ENCODE data around the gene TNS4.

DNA sequence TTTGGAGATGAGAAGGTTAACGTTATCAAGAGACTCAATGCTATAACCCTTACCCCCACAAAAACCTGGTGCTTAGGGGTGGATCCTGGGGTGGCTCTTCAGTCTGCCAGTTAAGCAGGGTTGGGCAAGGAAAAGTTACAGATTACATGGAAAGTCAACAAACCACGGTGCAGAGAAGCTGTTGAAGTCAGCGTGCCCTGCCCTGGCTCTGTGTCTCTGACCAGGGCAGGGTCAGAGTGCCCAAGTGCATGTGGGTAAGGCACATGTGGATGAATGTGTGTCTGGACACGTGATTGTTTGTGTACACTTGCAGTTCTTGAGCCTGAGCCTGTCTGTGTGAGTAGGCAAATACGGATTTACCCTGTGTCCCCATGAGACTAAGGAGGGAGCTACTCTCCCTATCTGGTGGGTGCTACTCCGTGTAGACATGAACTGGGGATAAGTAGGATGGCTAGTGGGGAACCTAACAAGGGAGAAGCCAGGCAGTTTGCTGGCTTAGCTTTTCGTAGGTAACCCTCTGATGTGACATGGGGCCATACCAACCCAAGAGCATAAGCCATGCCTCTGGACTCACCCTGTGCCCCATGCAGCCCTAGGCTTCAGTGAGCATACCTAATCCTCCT lies 52.7 kb downstream of the TNS4 start:
- TF ChIP-seq, protein P1, sequence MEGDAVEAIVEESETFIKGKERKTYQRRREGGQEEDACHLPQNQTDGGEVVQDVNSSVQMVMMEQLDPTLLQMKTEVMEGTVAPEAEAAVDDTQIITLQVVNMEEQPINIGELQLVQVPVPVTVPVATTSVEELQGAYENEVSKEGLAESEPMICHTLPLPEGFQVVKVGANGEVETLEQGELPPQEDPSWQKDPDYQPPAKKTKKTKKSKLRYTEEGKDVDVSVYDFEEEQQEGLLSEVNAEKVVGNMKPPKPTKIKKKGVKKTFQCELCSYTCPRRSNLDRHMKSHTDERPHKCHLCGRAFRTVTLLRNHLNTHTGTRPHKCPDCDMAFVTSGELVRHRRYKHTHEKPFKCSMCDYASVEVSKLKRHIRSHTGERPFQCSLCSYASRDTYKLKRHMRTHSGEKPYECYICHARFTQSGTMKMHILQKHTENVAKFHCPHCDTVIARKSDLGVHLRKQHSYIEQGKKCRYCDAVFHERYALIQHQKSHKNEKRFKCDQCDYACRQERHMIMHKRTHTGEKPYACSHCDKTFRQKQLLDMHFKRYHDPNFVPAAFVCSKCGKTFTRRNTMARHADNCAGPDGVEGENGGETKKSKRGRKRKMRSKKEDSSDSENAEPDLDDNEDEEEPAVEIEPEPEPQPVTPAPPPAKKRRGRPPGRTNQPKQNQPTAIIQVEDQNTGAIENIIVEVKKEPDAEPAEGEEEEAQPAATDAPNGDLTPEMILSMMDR (IDR thresholded peaks at IDR 0.05), result no peak
- TF ChIP-seq POLR2A (IDR thresholded peaks at IDR 0.05), result no peak

Data from esophagus squamous epithelium (tissue), 4 donors.